Hair follicle dermal papilla cell (primary cell): ENCODE data around the gene PSME2. TPM values are rescaled to one million over a fixed set of nuclear protein-coding genes. Genes with fewer than 3 reads are reported as not detected.

ENCODE experiments used
- total RNA-seq: library from RNA; depleted of rRNA; stranded (reverse); fragments of >200 nt; gene quantifications from 2 replicates; pipeline ENCODE4 v1.2.3, GENCODE V29; 2012

Gene PSME2, protein sequence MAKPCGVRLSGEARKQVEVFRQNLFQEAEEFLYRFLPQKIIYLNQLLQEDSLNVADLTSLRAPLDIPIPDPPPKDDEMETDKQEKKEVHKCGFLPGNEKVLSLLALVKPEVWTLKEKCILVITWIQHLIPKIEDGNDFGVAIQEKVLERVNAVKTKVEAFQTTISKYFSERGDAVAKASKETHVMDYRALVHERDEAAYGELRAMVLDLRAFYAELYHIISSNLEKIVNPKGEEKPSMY
- 59.1 and 63.8 TPM in 2 replicates for total RNA-seq

DNA sequence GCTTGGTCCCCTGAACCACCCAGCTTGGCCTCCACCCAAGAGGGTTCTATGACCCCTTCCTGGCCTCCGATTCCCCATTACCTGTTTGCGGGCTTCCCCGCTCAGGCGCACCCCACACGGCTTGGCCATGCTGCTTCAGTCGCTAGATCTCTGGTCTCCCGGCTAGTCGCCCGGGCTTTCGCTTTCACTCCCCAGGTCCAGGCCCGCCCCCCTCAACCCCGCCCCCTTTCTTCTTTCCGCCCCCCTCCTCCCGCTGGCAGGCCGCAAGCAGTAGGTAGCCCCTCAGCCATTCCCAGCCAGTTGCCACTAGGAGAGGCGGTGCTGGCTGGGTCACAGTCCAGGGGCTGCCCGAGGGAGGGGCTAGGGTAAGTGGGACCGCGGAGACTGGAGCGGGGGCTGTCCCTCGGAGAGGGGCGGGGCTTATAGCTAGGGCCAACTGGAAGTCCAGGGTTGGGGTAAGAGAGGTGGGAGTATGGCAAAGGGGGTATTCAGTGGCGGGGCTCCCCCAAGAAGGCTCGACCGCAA, at the start of gene PSME2:
Gene PSME2 (minus strand): TSS at position 158 of the 525 bp plus-strand sequence. CDS start 29 bp downstream, at position 129.

DNA sequence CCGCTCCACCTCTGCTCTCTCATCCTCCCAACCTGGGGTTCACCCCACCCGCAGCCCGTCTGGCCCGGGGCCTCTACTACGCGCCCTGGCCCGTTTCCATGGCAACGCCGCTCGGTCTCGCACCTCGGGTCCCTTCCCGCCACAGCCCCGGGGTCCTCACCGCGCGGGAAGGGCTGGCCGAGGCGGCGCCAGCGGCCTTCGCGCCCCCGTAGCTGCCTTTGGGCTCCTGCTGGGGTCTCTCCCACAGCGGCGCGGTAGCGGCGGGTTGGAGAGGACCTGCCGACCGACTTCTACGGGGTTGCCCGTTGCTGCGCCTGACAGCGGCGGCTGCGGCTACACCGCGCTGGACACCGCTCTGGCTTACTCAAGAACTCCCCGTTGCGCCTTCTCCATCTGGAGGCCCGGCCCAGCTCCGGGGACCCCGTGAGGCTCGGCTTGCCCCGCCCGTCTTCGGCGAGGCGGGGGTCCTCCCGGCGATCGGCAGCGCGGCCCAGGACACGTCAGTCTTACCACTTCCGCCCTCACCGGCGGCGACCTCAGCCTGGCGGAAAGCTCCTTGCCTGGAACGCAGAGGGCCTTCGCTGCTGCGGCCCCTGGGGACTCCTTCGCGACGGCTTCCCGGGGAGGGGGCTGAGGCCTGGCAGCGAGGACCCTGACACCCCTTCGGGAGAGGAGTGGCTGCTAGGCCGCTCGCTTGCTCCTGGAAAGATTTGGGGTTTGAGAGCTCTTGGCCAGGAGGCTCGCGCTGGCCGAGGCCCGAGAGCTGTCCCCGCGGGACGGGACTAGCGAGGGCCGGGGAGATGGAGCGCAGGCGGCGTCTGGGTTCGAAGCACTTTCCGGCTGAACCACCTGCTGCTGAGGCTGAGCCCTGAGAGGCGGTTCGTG, 49.0 kb upstream of the PSME2 start, which contains the start of gene TM9SF1:
Gene TM9SF1 (minus strand): TSS at position 256 of the 885 bp plus-strand sequence. CDS start 422 bp downstream, outside the sequence.

DNA sequence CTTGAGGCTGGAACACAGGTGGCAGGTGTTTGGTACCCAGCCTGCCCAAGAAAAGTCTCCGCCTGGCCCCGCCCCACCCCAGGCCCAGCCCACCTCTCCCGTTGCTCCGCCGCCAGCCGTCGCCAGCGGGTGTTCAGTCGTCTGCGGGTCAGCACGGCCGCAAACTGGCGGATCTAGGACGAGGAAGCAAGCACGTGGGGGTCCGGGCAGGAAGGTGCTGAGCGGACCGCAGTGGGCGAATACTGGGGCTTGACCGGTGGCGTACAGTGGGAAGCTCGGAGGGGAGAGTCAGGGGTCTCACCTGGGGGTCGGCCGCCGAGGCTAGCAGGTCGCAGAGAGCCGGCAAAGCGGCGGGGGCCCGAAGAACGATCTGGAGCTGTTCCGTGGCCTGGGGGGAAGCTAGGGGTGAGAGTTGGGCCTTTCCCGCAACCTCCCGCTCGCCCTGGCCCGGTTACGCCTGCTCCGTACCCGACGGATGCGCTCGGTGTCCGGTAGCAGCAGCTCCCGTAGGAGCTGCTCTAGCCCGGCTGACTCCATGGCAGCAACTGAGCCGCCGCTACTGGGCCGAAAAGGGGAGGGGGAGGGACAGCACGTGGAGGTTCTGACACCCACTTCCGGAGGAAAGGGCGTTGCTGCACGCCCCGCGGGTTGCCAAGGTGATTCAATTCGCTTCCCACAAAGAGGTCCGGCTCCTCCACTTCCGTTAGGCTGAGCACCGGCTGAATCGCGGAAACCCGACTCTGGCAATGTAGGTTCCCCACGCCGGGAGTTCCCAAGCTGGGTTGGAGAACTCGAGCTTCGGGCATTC, 42.0 kb upstream of the PSME2 start, which contains the start of gene IPO4:
Gene IPO4 (minus strand): TSS at position 566 of the 808 bp plus-strand sequence. CDS start 29 bp downstream, at position 537.

DNA sequence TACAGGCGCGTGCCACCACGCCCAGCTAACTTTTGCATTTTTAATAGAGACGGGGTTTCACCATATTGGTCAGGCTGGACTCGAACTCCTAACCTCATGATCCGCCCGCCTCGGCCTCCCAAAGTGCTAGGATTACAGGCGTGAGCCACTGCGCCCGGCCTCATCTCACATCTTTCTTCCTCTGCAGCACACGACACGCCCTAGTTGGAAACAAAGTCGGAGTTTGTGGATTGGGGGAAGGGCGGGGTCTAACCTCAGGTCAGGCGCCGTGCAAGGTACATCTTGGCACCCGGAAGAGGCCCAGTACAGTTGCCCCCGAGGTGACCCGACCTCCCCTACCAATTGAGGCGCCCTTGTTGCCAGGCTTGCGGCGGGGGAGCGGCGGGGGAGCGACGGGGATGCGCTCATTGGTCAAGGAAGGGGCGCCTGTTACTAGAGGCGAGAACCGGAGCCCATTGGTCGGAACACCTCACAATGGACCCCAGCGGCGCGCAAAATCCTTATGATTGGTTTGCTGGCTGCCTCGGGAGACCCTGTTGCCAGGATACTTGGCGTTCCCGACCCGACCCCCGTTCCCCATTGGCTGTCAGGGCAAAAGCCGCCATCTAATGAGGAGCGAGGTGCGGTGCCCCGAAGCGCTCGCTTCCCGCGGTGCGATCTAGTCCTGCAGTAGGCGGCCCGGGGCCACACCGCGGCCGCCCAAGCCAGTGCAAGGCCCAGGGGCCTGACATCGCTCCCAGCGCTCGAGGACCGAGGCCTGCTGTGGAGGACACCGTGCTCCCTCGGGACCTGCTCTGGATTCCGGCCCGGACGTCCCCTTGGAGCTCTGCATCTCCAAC, 25.2 kb upstream of the PSME2 start, which contains the start of gene REC8:
Gene REC8 (plus strand): TSS at position 659 of the 839 bp plus-strand sequence. CDS start 473 bp downstream, outside the sequence.

DNA sequence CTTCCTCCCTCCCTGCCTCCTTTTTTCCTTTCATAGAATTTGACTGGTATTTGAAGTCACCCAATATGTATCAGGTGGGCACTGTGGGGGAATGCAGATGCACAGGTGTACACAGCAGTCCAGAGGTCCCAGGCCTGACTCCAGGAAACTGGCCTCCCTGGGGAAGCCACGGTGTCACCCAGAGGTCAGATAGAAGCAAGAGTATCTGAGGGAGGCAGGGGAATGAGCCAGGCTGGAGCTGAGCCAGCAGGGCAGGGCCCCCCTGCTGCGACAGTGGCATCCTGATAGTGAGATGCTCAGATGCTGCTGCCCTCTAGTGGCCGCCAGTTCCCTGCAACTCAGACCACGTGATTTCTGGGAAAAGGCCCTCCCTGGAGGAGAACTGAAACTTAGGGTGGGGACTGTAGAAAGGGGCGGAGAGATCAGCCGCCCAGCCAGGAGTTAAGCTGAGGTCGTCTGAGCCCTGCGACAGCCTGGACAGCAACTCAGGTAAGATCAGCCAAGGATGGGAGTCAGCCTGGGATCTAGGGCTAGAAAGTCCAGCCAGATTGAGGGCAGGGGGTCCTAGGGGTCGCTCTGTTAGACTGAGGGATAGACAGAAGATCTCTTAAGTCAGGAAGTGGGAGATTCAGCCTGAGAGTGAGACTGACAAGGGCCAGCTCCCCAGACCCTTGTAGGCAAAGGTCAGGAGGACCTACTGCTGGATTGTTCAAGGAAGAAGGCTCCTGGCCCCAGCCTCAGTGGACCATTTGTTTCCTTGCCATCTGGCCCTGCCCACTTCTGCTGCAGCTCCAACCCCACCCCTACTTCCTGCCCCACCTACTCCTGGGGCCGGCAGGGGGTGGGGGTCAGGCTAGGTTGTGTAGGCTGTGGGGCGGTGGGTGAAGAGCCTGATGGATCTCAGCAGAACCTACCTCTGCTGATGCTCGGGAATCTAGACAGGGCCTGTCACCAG, 14.7 kb upstream of the PSME2 start, which contains the start of gene IRF9:
Gene IRF9 (plus strand): TSS at position 416 of the 955 bp plus-strand sequence. CDS start 880 bp downstream, outside the sequence.

DNA sequence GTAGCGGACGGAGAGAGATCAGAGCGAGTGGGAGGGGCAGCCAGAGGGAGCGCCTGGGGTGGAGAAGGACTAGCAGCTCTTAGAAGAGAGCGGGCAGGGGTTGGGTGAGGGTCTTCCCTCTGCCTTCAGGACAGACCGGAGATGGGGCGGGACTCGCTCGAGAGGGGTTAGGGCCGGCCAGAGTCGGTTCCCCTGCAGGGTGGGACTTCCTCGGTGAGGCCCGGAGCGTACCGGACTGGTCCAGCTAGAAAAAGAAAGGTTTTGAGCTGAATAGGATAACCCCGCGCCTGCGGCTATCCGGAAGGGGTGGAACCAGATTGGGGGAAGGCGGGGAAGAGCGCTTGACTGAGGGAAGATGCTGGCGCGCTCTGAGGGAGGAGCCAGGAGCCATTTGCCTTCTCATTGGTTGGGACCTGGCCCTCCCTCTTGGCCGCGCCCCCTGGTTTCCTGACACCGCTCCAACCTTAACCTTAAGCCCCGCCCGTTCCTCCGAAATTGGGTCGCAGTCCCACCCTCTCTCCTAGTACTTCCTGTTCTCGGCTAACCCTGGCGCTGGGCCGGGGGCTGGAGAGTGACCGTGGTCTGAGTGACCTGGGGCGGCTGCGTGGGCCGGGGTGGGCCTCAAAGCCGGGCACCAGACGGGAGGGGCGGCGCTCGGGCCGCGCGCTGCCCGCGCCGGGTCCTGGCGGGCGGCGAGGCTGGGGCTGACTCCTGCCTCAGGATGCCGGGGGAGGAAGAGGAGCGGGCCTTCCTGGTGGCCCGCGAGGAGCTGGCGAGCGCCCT, 759 bp upstream of the PSME2 start, which contains the start of gene RNF31:
Gene RNF31 (plus strand): TSS at position 521 of the 783 bp plus-strand sequence. CDS start 201 bp downstream, at position 722.

DNA sequence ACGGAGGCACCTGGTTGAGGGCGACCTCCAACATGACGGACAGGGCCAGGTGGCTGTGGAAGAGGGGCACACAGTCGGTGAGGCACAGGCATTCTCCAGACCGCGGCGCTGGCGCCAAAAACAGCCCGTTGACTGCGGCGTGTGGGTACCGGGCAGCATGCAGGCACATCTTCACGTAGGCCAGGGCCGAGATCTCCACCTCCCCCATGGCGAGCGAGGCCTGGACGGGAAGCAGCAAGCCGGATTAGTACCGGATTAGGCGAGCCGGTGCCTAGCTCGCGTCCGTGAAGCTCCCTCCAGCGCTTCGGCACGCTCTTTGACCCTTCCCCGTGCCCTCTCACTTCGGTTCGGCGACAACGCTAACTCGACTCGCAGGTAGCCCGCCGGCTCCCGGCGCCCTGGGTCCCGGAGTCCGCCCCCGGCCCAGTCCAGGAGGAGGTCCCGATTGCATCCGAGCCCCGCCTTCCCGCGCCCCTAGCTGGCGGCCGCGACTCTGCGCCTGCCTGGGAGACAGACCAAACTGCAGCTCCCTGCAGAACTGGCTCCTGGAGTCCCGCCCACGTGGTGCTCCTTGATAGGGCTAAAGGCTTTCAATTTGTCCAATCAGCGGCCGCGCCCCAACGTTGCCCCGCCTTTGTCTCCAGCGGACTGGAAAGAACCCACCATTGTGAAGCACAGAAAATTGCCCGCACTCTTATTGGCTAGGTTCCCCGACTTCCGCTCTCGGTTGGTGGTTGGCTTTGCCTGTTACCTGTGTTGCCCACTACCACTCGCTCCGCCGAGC, 5.1 kb downstream of the PSME2 start, which contains the start of gene EMC9:
Gene EMC9 (minus strand): TSS at position 495 of the 784 bp plus-strand sequence. CDS start 287 bp downstream, at position 208.

DNA sequence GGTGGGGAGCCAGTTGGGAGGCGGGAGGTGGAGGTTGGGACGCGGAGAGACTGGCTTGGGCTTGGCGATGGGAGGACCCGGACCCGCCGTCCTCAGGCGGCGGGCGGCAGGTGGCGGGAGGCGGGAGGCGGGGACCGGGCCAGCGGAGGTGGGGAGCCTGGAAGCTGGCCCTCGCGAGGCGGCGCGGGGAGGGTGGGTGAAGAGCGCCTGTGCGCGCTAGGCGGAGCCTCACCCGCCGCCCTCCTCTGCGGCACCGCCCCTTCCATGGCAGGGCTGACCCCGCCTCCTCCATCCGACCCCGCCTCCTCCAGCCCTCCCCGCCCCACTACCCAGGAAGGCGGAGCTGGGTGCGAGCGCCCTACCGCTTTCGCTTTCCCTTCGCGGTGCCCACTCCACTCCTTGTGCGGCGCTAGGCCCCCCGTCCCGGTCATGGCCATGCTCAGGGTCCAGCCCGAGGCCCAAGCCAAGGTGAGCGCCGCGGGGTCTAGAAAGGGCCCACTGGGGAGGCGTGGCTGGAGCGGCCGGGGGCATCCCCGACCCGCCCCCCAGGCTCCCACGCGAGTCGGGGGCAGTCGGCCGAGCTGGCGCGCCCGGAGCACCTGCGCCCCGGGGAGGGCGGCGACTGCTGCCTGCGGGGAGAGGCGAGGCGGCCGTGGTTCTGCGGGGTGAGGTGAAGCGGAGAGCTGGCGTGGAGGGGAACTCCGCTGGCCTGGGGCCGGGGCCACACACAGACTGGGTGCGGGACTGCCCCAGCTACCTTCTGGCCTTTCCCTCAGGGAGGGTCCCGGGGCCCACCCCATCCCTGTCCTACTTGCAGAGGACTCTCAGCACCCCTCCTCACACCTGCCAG, 10.4 kb downstream of the PSME2 start, which contains the start of gene PSME1:
Gene PSME1 (plus strand): TSS at position 361 of the 850 bp plus-strand sequence. CDS start 69 bp downstream, at position 430.

DNA sequence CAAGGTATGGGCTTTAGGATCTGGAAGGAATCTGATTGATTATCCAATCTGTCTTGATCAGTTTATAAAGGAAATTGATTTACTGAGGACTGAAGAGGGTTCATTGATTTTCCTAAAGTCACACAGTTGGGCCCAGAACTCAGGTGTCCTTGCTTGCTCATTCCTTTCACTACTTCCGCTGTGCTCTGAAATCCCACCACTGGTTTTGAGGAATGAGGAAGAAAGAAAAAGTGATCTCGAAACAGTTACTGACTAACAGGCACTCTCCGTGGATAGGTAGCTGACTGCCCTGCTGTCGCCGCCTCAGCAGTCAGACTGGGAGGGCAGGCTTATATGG, 16.1 kb downstream of the PSME2 start, which contains the start of gene FITM1:
Gene FITM1 (plus strand): TSS at position 280 of the 337 bp plus-strand sequence. CDS start 905 bp downstream, outside the sequence.

DNA sequence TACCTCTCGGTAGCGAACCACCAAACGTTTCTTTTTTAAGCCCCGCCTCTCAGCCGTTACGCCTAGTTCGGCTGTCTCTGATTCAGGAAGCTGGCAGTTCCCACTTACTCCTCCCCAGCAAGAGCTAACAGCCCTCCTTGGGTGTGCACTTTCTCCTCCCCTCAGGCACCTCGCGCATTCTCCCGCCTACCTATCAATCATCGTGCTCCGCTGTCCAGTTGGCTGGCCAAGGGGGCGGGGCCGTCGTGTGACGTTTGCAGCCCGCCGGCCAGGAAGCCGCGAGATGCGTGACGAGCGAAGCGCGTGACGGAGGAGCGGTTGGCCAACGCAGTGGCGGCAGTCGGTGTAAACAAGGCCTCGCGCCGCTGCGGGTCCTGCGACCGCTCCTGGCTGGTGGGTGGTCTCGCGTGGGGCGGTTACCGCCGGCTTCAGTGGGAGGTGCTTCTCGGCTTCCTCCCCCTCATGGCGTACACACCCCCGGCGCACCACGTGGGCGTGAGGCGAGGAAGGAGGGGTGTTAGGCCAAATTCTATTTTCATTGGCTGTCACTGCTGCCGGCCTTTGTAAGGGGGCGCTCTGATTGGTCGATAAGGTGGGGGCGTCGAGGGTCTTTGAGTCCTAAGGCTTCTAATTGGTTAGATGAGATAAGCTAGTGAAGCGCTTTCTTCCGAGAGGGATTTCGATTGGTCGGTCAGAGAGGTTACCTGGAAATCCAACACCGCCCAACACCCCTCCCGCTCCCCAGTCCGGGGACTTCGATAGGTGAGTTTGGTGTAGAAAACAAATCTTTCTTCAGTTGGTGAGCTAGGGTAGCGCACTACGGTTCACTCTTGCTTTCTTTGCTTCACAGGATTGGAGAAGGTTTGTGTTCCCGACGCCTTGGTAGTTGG, 31.6 kb downstream of the PSME2 start, which contains the start of the genes DCAF11 and NRL:
Gene DCAF11 (plus strand): TSS at position 246 of the 890 bp plus-strand sequence. CDS start 818 bp downstream, outside the sequence.
Gene NRL (minus strand): TSS at position 418 of the 890 bp plus-strand sequence. CDS start 32,101 bp downstream, outside the sequence.

DNA sequence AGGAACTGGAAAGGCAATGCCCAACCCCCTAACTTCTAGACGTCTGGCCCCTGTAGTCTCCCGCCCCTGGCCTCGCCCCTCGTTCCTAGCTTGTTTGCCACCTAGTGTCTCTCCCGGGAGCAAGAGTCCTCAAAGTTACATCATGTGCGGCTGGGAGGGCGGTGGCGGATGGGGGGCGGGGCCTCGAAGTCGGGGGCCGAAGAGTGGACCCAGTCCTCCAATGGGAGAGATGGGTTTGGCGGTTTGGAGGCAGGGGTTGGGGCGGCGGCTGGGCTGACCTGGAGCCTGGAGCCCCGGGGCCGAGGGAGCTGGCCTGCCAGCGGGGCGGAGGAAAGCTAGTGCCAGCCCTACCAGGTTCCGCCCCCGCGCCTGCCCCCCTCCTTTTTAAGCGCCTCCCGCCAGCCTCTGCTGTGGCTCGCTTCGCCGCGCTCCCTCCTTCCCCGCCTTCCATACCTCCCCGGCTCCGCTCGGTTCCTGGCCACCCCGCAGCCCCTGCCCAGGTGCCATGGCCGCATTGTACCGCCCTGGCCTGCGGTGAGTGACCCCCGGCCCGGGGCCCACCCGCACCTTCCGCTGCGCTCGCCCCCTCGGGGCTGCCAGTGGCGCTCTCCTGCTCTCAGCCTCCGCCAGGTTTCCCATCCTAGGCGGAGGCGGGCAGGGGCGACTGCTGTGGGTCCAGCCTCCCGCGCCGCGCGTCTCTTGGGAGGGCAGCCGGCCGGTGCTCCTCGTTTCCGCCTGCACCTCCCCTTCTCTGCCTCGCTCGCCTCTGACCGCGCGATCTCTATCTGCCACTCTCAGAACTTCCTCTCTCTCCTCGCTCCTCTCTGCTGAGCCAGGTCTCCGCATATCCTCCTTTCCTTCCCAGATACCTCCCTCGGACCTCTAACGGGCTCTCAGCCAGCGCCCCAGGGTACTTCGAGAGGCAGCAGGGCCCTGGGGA, 52.2 kb downstream of the PSME2 start, which contains the start of gene PCK2:
Gene PCK2 (plus strand): TSS at position 411 of the 940 bp plus-strand sequence. CDS start 95 bp downstream, at position 506.

